SK-N-SH treated with all-trans-retinoic acid at 6 μM for 48 hours (cell line): Measurements from ENCODE around the gene HIVEP2.

ENCODE experiments used
- ATAC-seq: fragments of 200-7000 bp; cut with Tn5 transposase; 3 replicates; pipeline ENCODE4 v1.9.1; 2020; ENCODE audit warnings: mild to moderate bottlenecking, moderate library complexity
- ARNTL ChIP-seq: fragments of 450-650 bp; formaldehyde crosslinking; IDR thresholded peaks from 2 replicates; pipeline ENCODE4 v1.5.0; 2020; ENCODE audit warnings: low read depth, mild to moderate bottlenecking, moderate library complexity, borderline replicate concordance
- CREB5 ChIP-seq: fragments of 250-450 bp; sonication (Bioruptor Pico); IDR thresholded peaks from 2 replicates; pipeline ENCODE4 v1.5.1; 2020; ENCODE audit warnings: low read depth, mild to moderate bottlenecking, moderate library complexity
- CSDC2 ChIP-seq: fragments of 250-450 bp; sonication (Bioruptor Pico); IDR thresholded peaks from 2 replicates; pipeline ENCODE4 v1.5.0; 2020; ENCODE audit warnings: mild to moderate bottlenecking, moderate library complexity
- CSRNP3 ChIP-seq: fragments of 250-450 bp; sonication (Bioruptor Pico); IDR thresholded peaks from 2 replicates; pipeline ENCODE4 v1.5.1; 2021; ENCODE audit warnings: mild to moderate bottlenecking, moderate library complexity
- ESRRG ChIP-seq: fragments of 250-450 bp; sonication (Bioruptor Pico); IDR thresholded peaks from 2 replicates; pipeline ENCODE4 v1.6.1; 2021; ENCODE audit warnings: mild to moderate bottlenecking
- GLIS3 ChIP-seq: fragments of 250-450 bp; sonication (Bioruptor Pico); IDR thresholded peaks from 2 replicates; pipeline ENCODE4 v1.5.0; 2020; ENCODE audit warnings: mild to moderate bottlenecking, moderate library complexity
- ISL1 ChIP-seq: fragments of 250-450 bp; sonication (Bioruptor Pico); IDR thresholded peaks from 2 replicates; pipeline ENCODE4 v2.1.2; 2022; ENCODE audit warnings: mild to moderate bottlenecking, moderate library complexity
- OSR1 ChIP-seq: fragments of 250-450 bp; sonication (Bioruptor Pico); IDR thresholded peaks from 2 replicates; pipeline ENCODE4 v1.8.0; 2022; ENCODE audit warnings: moderate library complexity, mild to moderate bottlenecking, inconsistent platforms
- PATZ1 ChIP-seq: fragments of 250-450 bp; sonication (Bioruptor Pico); IDR thresholded peaks from 2 replicates; pipeline ENCODE4 v1.8.0; 2020; ENCODE audit warnings: mild to moderate bottlenecking, moderate library complexity, borderline replicate concordance
- POU6F1 ChIP-seq: fragments of 250-450 bp; sonication (Bioruptor Pico); IDR thresholded peaks from 2 replicates; pipeline ENCODE4 v1.8.0; 2021; ENCODE audit warnings: low read depth, mild to moderate bottlenecking, moderate library complexity, borderline replicate concordance
- PPARA ChIP-seq: fragments of 250-450 bp; sonication (Bioruptor Pico); IDR thresholded peaks from 2 replicates; pipeline ENCODE4 v1.5.0; 2020; ENCODE audit warnings: mild to moderate bottlenecking, borderline replicate concordance
- TCF4 ChIP-seq: fragments of 250-450 bp; sonication (Bioruptor Pico); IDR thresholded peaks from 2 replicates; pipeline ENCODE4 v1.8.0; 2021; ENCODE audit warnings: mild to moderate bottlenecking, moderate library complexity, borderline replicate concordance
- TSHZ2 ChIP-seq: fragments of 250-450 bp; sonication (Bioruptor Pico); IDR thresholded peaks from 2 replicates; pipeline ENCODE4 v1.5.0; 2020; ENCODE audit warnings: mild to moderate bottlenecking, moderate library complexity
- ZC3H10 ChIP-seq: fragments of 250-450 bp; sonication (Bioruptor Pico); IDR thresholded peaks from 2 replicates; pipeline ENCODE4 v1.5.1; 2021; ENCODE audit warnings: mild to moderate bottlenecking, moderate library complexity
- ZFP3 ChIP-seq: fragments of 250-450 bp; sonication (Bioruptor Pico); IDR thresholded peaks from 2 replicates; pipeline ENCODE4 v1.5.0; 2020; ENCODE audit warnings: mild to moderate bottlenecking, moderate library complexity
- ZNF565 ChIP-seq: fragments of 450-650 bp; formaldehyde crosslinking; conservative IDR thresholded peaks from 2 replicates; pipeline ENCODE4 v1.5.0; 2020; ENCODE audit warnings: low read depth, mild to moderate bottlenecking, moderate library complexity
- ZNF70 ChIP-seq: fragments of 450-650 bp; formaldehyde crosslinking; IDR thresholded peaks from 2 replicates; pipeline ENCODE4 v1.5.0; 2020; ENCODE audit warnings: mild to moderate bottlenecking, moderate library complexity
- ZNF8 ChIP-seq: fragments of 450-650 bp; formaldehyde crosslinking; IDR thresholded peaks from 2 replicates; pipeline ENCODE4 v1.5.0; 2020; ENCODE audit warnings: mild to moderate bottlenecking, moderate library complexity

Gene HIVEP2

GRCh38 chr6:142934106-142934505 is 10.9 kb downstream of the HIVEP2 start:
- TF ChIP-seq TCF4 (no peak), ZNF8 (CRISPR knock-in tag) (no peak), CSRNP3 (CRISPR knock-in tag) (no peak), CSDC2 (no peak), CREB5 (CRISPR knock-in tag) (no peak), ISL1 (CRISPR knock-in tag) (no peak), ZFP3 (CRISPR knock-in tag) (no peak), ESRRG (CRISPR knock-in tag) (no peak), GLIS3 (CRISPR knock-in tag) (no peak), PPARA (CRISPR knock-in tag) (no peak), ZNF70 (CRISPR knock-in tag) (no peak), ARNTL (CRISPR knock-in tag) (no peak), TSHZ2 (no peak), POU6F1 (no peak), PATZ1 (no peak), ZNF565 (CRISPR knock-in tag) (no peak)
- ATAC-seq, result no peak

GRCh38 chr6:142933701-142934100 is 11.3 kb downstream of the HIVEP2 start:
- no peak for ATAC-seq
- no peak for TF ChIP-seq OSR1
- TF ChIP-seq ZFP3 (CRISPR knock-in tag), result no peak

GRCh38 chr6:142932889-142933288 is 12.1 kb downstream of the HIVEP2 start:
- TF ChIP-seq ARNTL (CRISPR knock-in tag), result no peak
- no peak for TF ChIP-seq ZFP3 (CRISPR knock-in tag)
- no peak for TF ChIP-seq CSRNP3 (CRISPR knock-in tag)
- no peak for TF ChIP-seq POU6F1
- no peak for TF ChIP-seq TSHZ2
- no peak for TF ChIP-seq ZC3H10 (CRISPR knock-in tag)
- no peak for TF ChIP-seq PATZ1
- no peak for ATAC-seq
